OCI-LY7 (cell line): Measurements from ENCODE around the gene GPD2. TPM values are rescaled to one million over a fixed set of nuclear protein-coding genes. Genes with fewer than 3 reads are reported as not detected.

ENCODE experiments used
- BruUV-seq: library from RNA; stranded (reverse); fragments of 400-500 nt; replicated peaks from 2 replicates; lab custom pipeline; 2021; lab: Mats Ljungman, UMichigan
- CTCF ChIA-PET: fragments of 300-600 bp; sonication (Branson Sonifier 250); formaldehyde crosslinking; loops from one replicate; lab custom pipeline; 2022; ENCODE audit warnings: antibody characterized with exemption; ENCODE audit not compliant: unreplicated experiment; lab: Charles Lee
- POLR2A ChIA-PET: fragments of 300-600 bp; sonication (Branson Sonifier 250); formaldehyde crosslinking; loops from one replicate; lab custom pipeline; 2022; ENCODE audit warnings: antibody characterized with exemption; lab: Charles Lee
- DNase-seq: peaks from one replicate; pipeline ENCODE4 v3.0.0-alpha.2; 2015; ENCODE audit warnings: low spot score
- H2AFZ ChIP-seq: fragments of 200-600 bp; sonication (generic), shearing (Covaris generic); 2 replicates; pipeline ENCODE4 v1.6.1; 2014; ENCODE audit warnings: mild to moderate bottlenecking, antibody characterized with exemption, low read length, moderate library complexity
- H3K27ac ChIP-seq: fragments of 200-600 bp; sonication (generic); 2 replicates; pipeline ENCODE4 v1.5.1; 2014; ENCODE audit warnings: mixed run types, low read depth, mild to moderate bottlenecking, moderate library complexity, low read length, inconsistent platforms; ENCODE audit not compliant: poor library complexity, severe bottlenecking
- H3K36me3 ChIP-seq: fragments of 200-600 bp; sonication (generic); 2 replicates; pipeline ENCODE4 v1.6.1; 2014; ENCODE audit warnings: mild to moderate bottlenecking, antibody characterized with exemption, low read length, moderate library complexity, mixed read lengths; ENCODE audit not compliant: insufficient read depth
- H3K4me1 ChIP-seq: fragments of 200-600 bp; sonication (generic); 2 replicates; pipeline ENCODE4 v1.5.1; 2014; ENCODE audit warnings: mild to moderate bottlenecking, low read length; ENCODE audit not compliant: insufficient read depth, poor library complexity, severe bottlenecking
- H3K4me2 ChIP-seq: fragments of 200-600 bp; sonication (generic); 2 replicates; pipeline ENCODE4 v1.6.1; 2014; ENCODE audit warnings: mild to moderate bottlenecking, low read length
- H3K4me3 ChIP-seq: fragments of 200-600 bp; sonication (generic); 2 replicates; pipeline ENCODE4 v1.5.1; 2014; ENCODE audit warnings: mild to moderate bottlenecking, low read depth, low read length; ENCODE audit not compliant: poor library complexity, severe bottlenecking
- H3K79me2 ChIP-seq: fragments of 200-600 bp; sonication (generic); 2 replicates; pipeline ENCODE4 v1.6.1; 2016; ENCODE audit warnings: low read depth, mild to moderate bottlenecking, low read length, moderate library complexity, mixed read lengths; ENCODE audit not compliant: insufficient read depth
- H3K9me2 ChIP-seq: fragments of 200-600 bp; sonication (generic); 2 replicates; pipeline ENCODE4 v1.6.1; 2016; ENCODE audit warnings: mild to moderate bottlenecking, low read length, mixed read lengths; ENCODE audit not compliant: insufficient read depth
- H3K9me3 ChIP-seq: fragments of 200-600 bp; sonication (generic); 2 replicates; pipeline ENCODE4 v1.6.1; 2014; ENCODE audit warnings: mild to moderate bottlenecking, mixed run types, low read length, mixed read lengths
- H4K20me1 ChIP-seq: fragments of 200-600 bp; sonication (generic); 2 replicates; pipeline ENCODE4 v1.6.1; 2014; ENCODE audit warnings: mild to moderate bottlenecking, antibody characterized with exemption, low read length, moderate library complexity, mixed read lengths; ENCODE audit not compliant: insufficient read depth
- EZH2phosphoT487 ChIP-seq: fragments of 200-600 bp; sonication (generic); IDR thresholded peaks from 2 replicates; pipeline ENCODE4 v1.6.1; 2018; ENCODE audit warnings: low read depth, borderline replicate concordance, mild to moderate bottlenecking, mixed run types, antibody characterized with exemption, low read length, moderate library complexity, mixed read lengths
- intact Hi-C: fragments of 100-400 bp; cut with micrococcal nuclease; formaldehyde crosslinking; loops from one replicate; pipeline ENCODE4 v1.10.0; 2022; ENCODE audit not compliant: unreplicated experiment
- total RNA-seq, 2 experiments: library from RNA; depleted of rRNA in 1 of 2; stranded (reverse); fragments of >200 nt in 1 of 2; shearing (Covaris generic) in 1 of 2; gene quantifications; 2 replicates each; pipeline ENCODE4 v1.2.3, GENCODE V29; 2014 to 2022
- TF ChIP-seq, protein P1 (sequence below): fragments of 200-600 bp; sonication (generic); conservative IDR thresholded peaks from 2 replicates; pipeline ENCODE4 v1.5.1; 2014; ENCODE audit warnings: mild to moderate bottlenecking, antibody characterized with exemption, low read length, moderate library complexity, mixed read lengths

GPD2 gene
- total RNA-seq, 2 experiments from 2014 or later: 6.6 to 20.2 TPM

- CTCF ChIA-PET: no interaction called here
- H3K36me3 ChIP-seq: no peaks in the 10 kb centered on the region
- no peak overlapping the region for H3K27ac ChIP-seq
- no peaks in the 10 kb centered on the region for H3K9me2 ChIP-seq
- no peak for TF ChIP-seq EZH2phosphoT487
- TF ChIP-seq, protein P1, sequence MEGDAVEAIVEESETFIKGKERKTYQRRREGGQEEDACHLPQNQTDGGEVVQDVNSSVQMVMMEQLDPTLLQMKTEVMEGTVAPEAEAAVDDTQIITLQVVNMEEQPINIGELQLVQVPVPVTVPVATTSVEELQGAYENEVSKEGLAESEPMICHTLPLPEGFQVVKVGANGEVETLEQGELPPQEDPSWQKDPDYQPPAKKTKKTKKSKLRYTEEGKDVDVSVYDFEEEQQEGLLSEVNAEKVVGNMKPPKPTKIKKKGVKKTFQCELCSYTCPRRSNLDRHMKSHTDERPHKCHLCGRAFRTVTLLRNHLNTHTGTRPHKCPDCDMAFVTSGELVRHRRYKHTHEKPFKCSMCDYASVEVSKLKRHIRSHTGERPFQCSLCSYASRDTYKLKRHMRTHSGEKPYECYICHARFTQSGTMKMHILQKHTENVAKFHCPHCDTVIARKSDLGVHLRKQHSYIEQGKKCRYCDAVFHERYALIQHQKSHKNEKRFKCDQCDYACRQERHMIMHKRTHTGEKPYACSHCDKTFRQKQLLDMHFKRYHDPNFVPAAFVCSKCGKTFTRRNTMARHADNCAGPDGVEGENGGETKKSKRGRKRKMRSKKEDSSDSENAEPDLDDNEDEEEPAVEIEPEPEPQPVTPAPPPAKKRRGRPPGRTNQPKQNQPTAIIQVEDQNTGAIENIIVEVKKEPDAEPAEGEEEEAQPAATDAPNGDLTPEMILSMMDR: no peak
- DNase-seq: peak; percentile 18
- intact Hi-C loops: no loop called here
- no peaks in the 10 kb centered on the region for H3K9me3 ChIP-seq
- H2AFZ ChIP-seq: no peak overlapping the region
- no peaks in the 10 kb centered on the region for H3K79me2 ChIP-seq
- no peak overlapping the region for H3K4me3 ChIP-seq
- POLR2A ChIA-PET: interaction anchor here (0.6 kb wide), 1 partner anchor 19 kb away, joined by 3 read pairs; no protein-coding TSS in a partner anchor
- no TSS peak for BruUV-seq
- H3K4me2 ChIP-seq: no peak overlapping the region
- peaks cover 5% of the 10 kb centered on the region for H3K4me1 ChIP-seq
- H4K20me1 ChIP-seq: no peaks in the 10 kb centered on the region
These were observed 40.1 kb upstream of the GPD2 start for GRCh38 chr2:156396126-156396525.

- Histone ChIP-seq H3K4me3 (no peak overlapping the region), H3K4me1 (peaks cover 9% of the 10 kb centered on the region), H4K20me1 (no peaks in the 10 kb centered on the region), H3K27ac (no peak overlapping the region), H3K9me2 (no peaks in the 10 kb centered on the region), H3K4me2 (no peak overlapping the region), H3K36me3 (no peaks in the 10 kb centered on the region), H3K9me3 (no peaks in the 10 kb centered on the region), H2AFZ (no peak overlapping the region), H3K79me2 (no peaks in the 10 kb centered on the region)
- no peak for DNase-seq
- POLR2A ChIA-PET: no interaction called here
- TF ChIP-seq, protein P1: no peak
- no peak for TF ChIP-seq EZH2phosphoT487
- no TSS peak for BruUV-seq
- intact Hi-C loops: no loop called here
- CTCF ChIA-PET: no interaction called here
These were observed 39.0 kb upstream of the GPD2 start for GRCh38 chr2:156397229-156397628.

GRCh38 chr2:156398176-156398575, 38.0 kb upstream of the GPD2 start:
- Histone ChIP-seq H3K79me2 (no peaks in the 10 kb centered on the region), H3K9me3 (no peaks in the 10 kb centered on the region), H3K4me2 (no peak overlapping the region), H3K36me3 (no peaks in the 10 kb centered on the region), H3K9me2 (no peaks in the 10 kb centered on the region), H2AFZ (no peak overlapping the region), H3K27ac (no peak overlapping the region), H3K4me3 (no peak overlapping the region), H3K4me1 (peaks cover 9% of the 10 kb centered on the region), H4K20me1 (no peaks in the 10 kb centered on the region)
- intact Hi-C loops: no loop called here
- BruUV-seq: no TSS peak
- ChIA-PET POLR2A (no interaction called here), CTCF (no interaction called here)
- DNase-seq: no peak
- TF ChIP-seq EZH2phosphoT487: no peak
